ENCODE data around the gene PHACTR3. TPM values are rescaled to one million over a fixed set of nuclear protein-coding genes. Genes with fewer than 3 reads are reported as not detected.

The PHACTR3 gene
- total RNA-seq, 1 donor from 2014 or later = 1.0 TPM

DNA sequence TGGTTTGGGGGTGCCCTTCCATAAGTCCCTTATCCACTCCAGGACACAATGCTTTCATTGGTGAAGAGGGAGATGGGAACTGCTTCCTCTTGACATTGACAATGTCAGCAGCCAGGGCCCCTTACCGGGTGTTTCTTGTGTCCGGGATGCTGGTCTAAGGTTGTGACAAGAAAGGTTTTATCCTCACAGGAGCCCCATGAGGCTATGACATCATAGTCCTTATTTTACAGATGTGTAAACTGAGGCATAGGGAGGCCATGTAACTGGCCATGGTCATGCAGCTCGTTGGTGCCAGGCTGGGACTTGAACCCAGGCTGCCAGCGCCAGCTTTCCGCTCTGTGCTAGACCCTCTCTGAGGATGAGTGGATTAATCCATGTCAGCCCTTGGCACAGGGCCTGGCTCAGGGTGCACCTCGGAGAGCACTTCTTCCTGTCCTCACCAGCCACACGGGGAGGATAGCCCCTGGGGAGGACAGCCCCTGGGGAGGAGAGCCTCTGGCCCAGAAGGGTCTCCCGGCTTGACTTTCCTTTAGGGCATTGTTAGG lies 171.8 kb downstream of the PHACTR3 start:
- Histone ChIP-seq H3K36me3 (ENCODE audit: control insufficient read depth in 3 of 3, insufficient read depth in 3 of 3, low read length in 3 of 3) (no peaks in the 10 kb centered on the region), H3K27ac (ENCODE audit: low read depth, low read length) (no peak overlapping the region), H3K27me3 (ENCODE audit: control insufficient read depth in 3 of 3, insufficient read depth in 3 of 3, low read length in 3 of 3) (peaks cover 0 to 20% (median 3%) of the 10 kb centered on the region in 3 donors)

GRCh38 chr20:59776626-59777330 lies 172.4 kb downstream of the PHACTR3 start:
- Histone ChIP-seq H3K4me1 (ENCODE audit: control insufficient read depth in 3 of 3, insufficient read depth in 3 of 3, low read length in 3 of 3) (peaks cover 5 to 17% (median 6%) of the 10 kb centered on the region in 3 donors), H3K27me3 (ENCODE audit: control insufficient read depth in 3 of 3, insufficient read depth in 3 of 3, low read length in 3 of 3) (peaks cover 0 to 20% (median 3%) of the 10 kb centered on the region in 3 donors), H3K9me3 (ENCODE audit: control insufficient read depth in 3 of 3, low read length in 3 of 3) (no peaks in the 10 kb centered on the region), H3K27ac (ENCODE audit: low read depth, low read length) (no peak overlapping the region), H3K36me3 (ENCODE audit: control insufficient read depth in 3 of 3, insufficient read depth in 3 of 3, low read length in 3 of 3) (no peaks in the 10 kb centered on the region), H3K4me3 (ENCODE audit: low read length in 3 of 3) (no peak overlapping the region), H3K9ac (ENCODE audit: low read depth in 1 of 3, low read length in 3 of 3) (no peak overlapping the region)

More for the DNA sequence above, 171.8 kb downstream of the PHACTR3 start:
- Histone ChIP-seq H3K4me3 (ENCODE audit: low read length in 3 of 3) (no peak overlapping the region), H3K9ac (ENCODE audit: low read depth in 1 of 3, low read length in 3 of 3) (no peak overlapping the region), H3K4me1 (ENCODE audit: control insufficient read depth in 3 of 3, insufficient read depth in 3 of 3, low read length in 3 of 3) (peaks cover 7 to 22% (median 13%) of the 10 kb centered on the region in 3 donors), H3K9me3 (ENCODE audit: control insufficient read depth in 3 of 3, low read length in 3 of 3) (no peaks in the 10 kb centered on the region)

- no peaks in the 10 kb centered on the region for H3K36me3 ChIP-seq (ENCODE audit: control insufficient read depth in 3 of 3, insufficient read depth in 3 of 3, low read length in 3 of 3)
- peaks cover under 1 to 11% (median 2%) of the 10 kb centered on the region in 3 donors for H3K4me1 ChIP-seq (ENCODE audit: control insufficient read depth in 3 of 3, insufficient read depth in 3 of 3, low read length in 3 of 3)
- H3K27me3 ChIP-seq (ENCODE audit: control insufficient read depth in 3 of 3, insufficient read depth in 3 of 3, low read length in 3 of 3) = peaks cover 0 to 20% (median 3%) of the 10 kb centered on the region in 3 donors
- no peak overlapping the region for H3K4me3 ChIP-seq (ENCODE audit: low read length in 3 of 3)
- no peak overlapping the region for H3K27ac ChIP-seq (ENCODE audit: low read depth, low read length)
- H3K9me3 ChIP-seq (ENCODE audit: control insufficient read depth in 3 of 3, low read length in 3 of 3) = no peaks in the 10 kb centered on the region
- no peak overlapping the region for H3K9ac ChIP-seq (ENCODE audit: low read depth in 1 of 3, low read length in 3 of 3)
Measured at GRCh38 chr20:59777331-59777725, 173.0 kb downstream of the PHACTR3 start.

DNA sequence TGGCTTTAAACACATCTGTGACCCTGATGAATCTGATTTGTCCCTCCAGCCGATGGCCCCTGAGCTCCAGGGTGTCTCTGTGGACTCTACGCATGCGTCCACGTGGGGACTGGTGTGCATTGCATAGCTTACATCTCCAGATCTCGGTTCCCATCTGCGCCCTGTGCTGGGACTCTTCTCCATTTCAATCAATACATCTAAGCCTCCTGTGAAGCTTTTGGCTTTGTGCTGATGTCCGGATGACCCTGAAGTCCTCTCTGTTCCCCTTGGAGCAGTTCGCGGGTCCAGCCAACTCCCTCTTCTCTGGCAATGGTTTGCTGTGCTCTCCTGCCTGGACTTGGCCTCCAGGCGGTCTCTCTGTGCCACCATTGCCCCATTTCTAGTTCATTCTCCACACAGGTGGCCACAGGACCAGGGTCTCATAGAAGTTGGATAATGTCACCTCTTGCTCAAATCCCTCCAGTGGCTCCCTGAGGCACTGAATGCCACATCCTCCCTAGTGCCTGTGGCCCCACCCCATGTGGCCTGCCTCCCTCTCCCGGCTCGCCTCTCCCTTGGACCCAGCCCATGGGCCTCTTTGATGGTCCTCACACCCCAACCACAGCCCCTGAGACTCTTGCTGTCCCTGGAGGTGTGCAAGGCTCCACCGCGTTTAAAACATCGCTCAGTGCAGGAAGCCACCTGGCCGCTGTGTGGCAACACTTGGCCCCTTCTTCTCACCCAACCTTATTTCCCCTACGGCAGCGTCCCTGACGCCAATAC lies 173.7 kb downstream of the PHACTR3 start:
- Histone ChIP-seq H3K4me3 (ENCODE audit: low read length in 3 of 3) (no peak overlapping the region), H3K36me3 (ENCODE audit: control insufficient read depth in 3 of 3, insufficient read depth in 3 of 3, low read length in 3 of 3) (no peaks in the 10 kb centered on the region), H3K27me3 (ENCODE audit: control insufficient read depth in 3 of 3, insufficient read depth in 3 of 3, low read length in 3 of 3) (peaks cover 0 to 19% (median 3%) of the 10 kb centered on the region in 3 donors), H3K27ac (ENCODE audit: low read depth, low read length) (no peak overlapping the region), H3K9ac (ENCODE audit: low read depth in 1 of 3, low read length in 3 of 3) (no peak overlapping the region), H3K4me1 (ENCODE audit: control insufficient read depth in 3 of 3, insufficient read depth in 3 of 3, low read length in 3 of 3) (peaks cover 0 to 5% (median 0%) of the 10 kb centered on the region in 3 donors), H3K9me3 (ENCODE audit: control insufficient read depth in 3 of 3, low read length in 3 of 3) (no peaks in the 10 kb centered on the region)

DNA sequence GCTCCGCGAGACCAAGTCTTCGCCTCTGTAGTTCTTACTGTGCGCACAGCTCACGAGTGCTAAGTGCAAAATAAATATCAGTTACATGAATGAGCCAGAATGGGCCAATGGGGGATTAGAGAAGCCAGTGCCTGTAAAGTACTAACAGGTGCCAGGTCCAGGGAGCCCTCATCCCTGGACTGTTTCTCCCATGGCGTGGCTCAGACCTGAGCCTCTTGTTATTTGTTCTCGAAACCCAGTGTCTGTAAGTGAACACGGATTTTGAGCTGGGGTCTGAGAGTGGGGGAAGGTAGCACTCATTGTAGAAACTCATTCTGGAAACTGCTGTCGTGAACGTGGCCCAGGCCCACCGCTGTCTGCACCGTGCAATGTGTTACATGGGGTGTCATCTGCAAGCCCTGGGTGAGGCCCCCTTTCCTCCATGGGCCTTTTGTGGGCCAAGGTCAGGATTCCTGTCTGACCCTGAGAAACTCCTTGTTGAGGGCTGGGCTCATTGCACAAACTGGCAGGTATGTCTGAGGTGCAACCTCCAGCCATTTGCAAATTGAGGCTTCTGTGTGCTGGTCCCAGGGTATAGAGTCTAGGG lies 174.4 kb downstream of the PHACTR3 start:
- H3K4me3 ChIP-seq (ENCODE audit: low read length in 3 of 3) = no peak overlapping the region
- no peak overlapping the region for H3K9ac ChIP-seq (ENCODE audit: low read depth in 1 of 3, low read length in 3 of 3)
- H3K27me3 ChIP-seq (ENCODE audit: control insufficient read depth in 3 of 3, insufficient read depth in 3 of 3, low read length in 3 of 3) = peaks cover 0 to 19% (median 3%) of the 10 kb centered on the region in 3 donors
- no peak overlapping the region for H3K27ac ChIP-seq (ENCODE audit: low read depth, low read length)
- no peaks in the 10 kb centered on the region for H3K36me3 ChIP-seq (ENCODE audit: control insufficient read depth in 3 of 3, insufficient read depth in 3 of 3, low read length in 3 of 3)
- H3K9me3 ChIP-seq (ENCODE audit: control insufficient read depth in 3 of 3, low read length in 3 of 3) = no peaks in the 10 kb centered on the region
- no peaks in the 10 kb centered on the region for H3K4me1 ChIP-seq (ENCODE audit: control insufficient read depth in 3 of 3, insufficient read depth in 3 of 3, low read length in 3 of 3)

GRCh38 chr20:59779656-59780380 lies 175.5 kb downstream of the PHACTR3 start:
- no peak overlapping the region for H3K9ac ChIP-seq (ENCODE audit: low read depth in 1 of 3, low read length in 3 of 3)
- H3K27me3 ChIP-seq (ENCODE audit: control insufficient read depth in 3 of 3, insufficient read depth in 3 of 3, low read length in 3 of 3) = peaks cover 0 to 13% (median 3%) of the 10 kb centered on the region in 3 donors
- no peaks in the 10 kb centered on the region for H3K9me3 ChIP-seq (ENCODE audit: control insufficient read depth in 3 of 3, low read length in 3 of 3)
- H3K27ac ChIP-seq (ENCODE audit: low read depth, low read length) = no peak overlapping the region
- no peaks in the 10 kb centered on the region for H3K4me1 ChIP-seq (ENCODE audit: control insufficient read depth in 3 of 3, insufficient read depth in 3 of 3, low read length in 3 of 3)
- H3K36me3 ChIP-seq (ENCODE audit: control insufficient read depth in 3 of 3, insufficient read depth in 3 of 3, low read length in 3 of 3) = no peaks in the 10 kb centered on the region
- no peak overlapping the region for H3K4me3 ChIP-seq (ENCODE audit: low read length in 3 of 3)

DNA sequence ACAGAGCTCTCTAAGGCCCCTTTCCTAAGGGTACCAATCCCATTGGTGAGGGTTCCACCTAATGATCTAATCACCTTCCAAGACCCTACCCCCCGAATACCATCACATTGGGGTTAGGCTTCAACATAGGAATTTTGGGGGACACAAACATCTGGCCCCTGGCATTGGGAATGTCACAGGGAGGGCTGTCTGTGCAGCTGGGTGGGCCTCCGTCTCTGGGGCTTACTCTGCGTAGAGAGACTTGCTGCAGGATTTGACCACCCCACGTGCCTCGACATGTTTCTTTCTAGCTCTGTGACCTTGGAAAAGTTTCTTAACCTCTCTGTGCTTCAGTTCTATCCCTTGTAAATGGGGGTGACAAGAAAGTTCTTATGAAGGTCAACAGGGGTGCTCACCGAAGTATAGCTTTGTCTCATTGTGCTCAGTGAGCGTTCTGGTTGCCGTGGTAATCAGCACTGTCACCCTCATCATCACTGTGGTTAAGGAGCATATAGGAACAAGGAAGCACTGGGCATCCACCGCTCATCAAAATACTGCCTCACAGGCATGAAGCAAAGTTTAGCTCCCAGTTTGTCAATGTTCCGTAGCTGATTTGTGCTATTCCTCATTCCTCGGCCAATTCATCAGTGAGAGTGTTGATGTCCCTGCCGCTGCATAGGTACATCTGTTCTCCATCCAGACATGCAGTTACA lies 176.3 kb downstream of the PHACTR3 start:
- Histone ChIP-seq H3K4me3 (ENCODE audit: low read length in 3 of 3) (no peak overlapping the region), H3K9ac (ENCODE audit: low read depth in 1 of 3, low read length in 3 of 3) (no peak overlapping the region), H3K36me3 (ENCODE audit: control insufficient read depth in 3 of 3, insufficient read depth in 3 of 3, low read length in 3 of 3) (no peaks in the 10 kb centered on the region)

GRCh38 chr20:59781226-59781625 lies 176.9 kb downstream of the PHACTR3 start:
- Histone ChIP-seq H3K27ac (ENCODE audit: low read depth, low read length) (no peak overlapping the region), H3K4me1 (ENCODE audit: control insufficient read depth in 3 of 3, insufficient read depth in 3 of 3, low read length in 3 of 3) (no peaks in the 10 kb centered on the region), H3K27me3 (ENCODE audit: control insufficient read depth in 3 of 3, insufficient read depth in 3 of 3, low read length in 3 of 3) (peaks cover 0 to 9% (median 3%) of the 10 kb centered on the region in 3 donors), H3K9ac (ENCODE audit: low read depth in 1 of 3, low read length in 3 of 3) (no peak overlapping the region), H3K4me3 (ENCODE audit: low read length in 3 of 3) (no peak overlapping the region), H3K36me3 (ENCODE audit: control insufficient read depth in 3 of 3, insufficient read depth in 3 of 3, low read length in 3 of 3) (no peaks in the 10 kb centered on the region), H3K9me3 (ENCODE audit: control insufficient read depth in 3 of 3, low read length in 3 of 3) (no peaks in the 10 kb centered on the region)

More for the DNA sequence above, 176.3 kb downstream of the PHACTR3 start:
- H3K27me3 ChIP-seq (ENCODE audit: control insufficient read depth in 3 of 3, insufficient read depth in 3 of 3, low read length in 3 of 3) = peaks cover 0 to 12% (median 3%) of the 10 kb centered on the region in 3 donors
- no peak overlapping the region for H3K27ac ChIP-seq (ENCODE audit: low read depth, low read length)
- no peaks in the 10 kb centered on the region for H3K9me3 ChIP-seq (ENCODE audit: control insufficient read depth in 3 of 3, low read length in 3 of 3)
- H3K4me1 ChIP-seq (ENCODE audit: control insufficient read depth in 3 of 3, insufficient read depth in 3 of 3, low read length in 3 of 3) = no peaks in the 10 kb centered on the region
